Cerebellar cortex (tissue), 1 donor: ENCODE results near the gene TRIM66.

Experiments
- DNase-seq: peaks from one replicate; pipeline ENCODE4 v3.0.0-alpha.2; 2015; ENCODE audit warnings: low spot score

Gene TRIM66

DNA sequence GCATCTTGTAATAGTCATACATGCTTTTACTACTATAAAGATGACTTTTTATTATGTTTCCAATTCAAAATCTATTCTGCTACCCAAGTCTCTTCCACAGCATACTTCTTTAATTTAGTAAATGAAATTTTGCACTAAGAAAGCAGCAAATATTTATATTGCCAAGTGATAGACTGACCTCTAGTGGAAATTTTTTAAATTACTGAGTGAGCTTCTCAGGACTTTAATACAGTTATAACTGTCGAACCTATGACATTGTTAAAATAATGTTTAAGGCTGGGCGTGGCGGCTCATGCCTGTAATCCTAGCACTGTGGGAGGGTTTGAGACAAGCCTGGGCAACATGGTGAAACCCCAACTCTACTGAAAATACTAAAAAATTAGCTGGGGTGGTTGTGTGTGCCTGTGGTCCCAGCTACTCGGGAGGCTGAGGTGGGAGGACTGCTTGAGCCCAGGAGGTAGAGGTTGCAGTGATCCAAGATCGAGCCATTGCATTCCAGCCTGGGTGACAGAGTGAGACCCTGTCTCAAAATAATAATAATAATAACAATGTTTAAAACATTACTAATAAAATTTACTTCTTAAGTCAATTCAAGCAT lies 115.8 kb downstream of the TRIM66 start:
- DNase-seq = peak; percentile 64

- no peak for DNase-seq
These were observed 117.9 kb downstream of the TRIM66 start for GRCh38 chr11:8564526-8564925.
